Omental fat pad (tissue), 4 donors: ENCODE data around the gene PEDS1. TPM values are rescaled to one million over a fixed set of nuclear protein-coding genes. Genes with fewer than 3 reads are reported as not detected.
"Not testable (repeated sequence)": the region's sequence is repeated elsewhere in the genome, so short reads cannot be mapped to it uniquely, and the experiment has no call there.

Experiments used
- ATAC-seq: fragments of 150-250 bp; one replicate; pipeline ENCODE4 v1.9.1; 2016; ENCODE audit warnings: mild to moderate bottlenecking, moderate library complexity; ENCODE audit not compliant: low FRiP score
- DNase-seq: peaks from one replicate; pipeline ENCODE4 v3.0.0-alpha.2; 2019; ENCODE audit warnings: low spot score
- CTCF ChIP-seq, 3 donors: fragments of 450-650 bp; IDR thresholded peaks; one replicate each; pipeline ENCODE4 v1.5.1; 2016 to 2017; ENCODE audit warnings: antibody characterized with exemption in 3 of 3, mild to moderate bottlenecking in 3 of 3, moderate library complexity in 2 of 3
- total RNA-seq, 4 donors: library from RNA; depleted of rRNA; stranded (reverse); fragments of >200 nt; gene quantifications; one replicate each; pipeline ENCODE4 v1.1.0, GENCODE V29; 2016

PEDS1 gene
- total RNA-seq, 4 donors from 2014 or later: 20.8 to 61.5 (median 29.0) TPM

GRCh38 chr20:50185426-50185825 lies 31.9 kb upstream of the PEDS1 start:
- DNase-seq (no peak), ATAC-seq (no peak)
- no peak for TF ChIP-seq CTCF (IDR thresholded peaks at IDR 0.05)

GRCh38 chr20:50182346-50182745 lies 28.8 kb upstream of the PEDS1 start:
- DNase-seq: no peak
- TF ChIP-seq CTCF (IDR thresholded peaks at IDR 0.05): no peak
- no peak for ATAC-seq

GRCh38 chr20:50181344-50181743 lies 27.8 kb upstream of the PEDS1 start:
- TF ChIP-seq CTCF (IDR thresholded peaks at IDR 0.05): no peak
- DNase-seq (no peak), ATAC-seq (no peak)

- DNase-seq: not testable (repeated sequence)
Observed at GRCh38 chr20:50178672-50179071, 25.1 kb upstream of the PEDS1 start.

GRCh38 chr20:50175938-50176933 lies 22.7 kb upstream of the PEDS1 start:
- ATAC-seq (no peak), DNase-seq (no peak)
- no peak for TF ChIP-seq CTCF (IDR thresholded peaks at IDR 0.05)

More at GRCh38 chr20:50178672-50179071, 25.1 kb upstream of the PEDS1 start:
- ATAC-seq: not testable (repeated sequence)

- no peak for ATAC-seq
- no peak for DNase-seq
- TF ChIP-seq CTCF (IDR thresholded peaks at IDR 0.05): no peak
Observed at GRCh38 chr20:50174456-50174855, 20.9 kb upstream of the PEDS1 start.

- no peak for DNase-seq
- ATAC-seq: peak; percentile 92
- TF ChIP-seq CTCF (IDR thresholded peaks at IDR 0.05): no peak
Observed at GRCh38 chr20:50172347-50173013, 19.0 kb upstream of the PEDS1 start.
